Measurements from ENCODE around the gene DPP10.
"Not testable (repeated sequence)": the region's sequence is repeated elsewhere in the genome, so short reads cannot be mapped to it uniquely, and the experiment has no call there.

DPP10 gene

GRCh38 chr2:114442510-114442909 lies at the start of gene DPP10:
Gene DPP10, plus strand, starts transcription at chr2:114442641.
- no peak for DNase-seq (ENCODE audit: low read depth)

- DNase-seq (ENCODE audit: low read depth): no peak
Measured at GRCh38 chr2:114400890-114401289, 41.6 kb upstream of the DPP10 start.

GRCh38 chr2:114405247-114406116 lies 37.0 kb upstream of the DPP10 start:
- no peak for DNase-seq (ENCODE audit: low read depth)

- no peak for DNase-seq (ENCODE audit: low read depth)
Measured at GRCh38 chr2:114406347-114406746, 36.1 kb upstream of the DPP10 start.

GRCh38 chr2:114407353-114407752 lies 35.1 kb upstream of the DPP10 start:
- DNase-seq (ENCODE audit: low read depth): not testable (repeated sequence)

GRCh38 chr2:114421781-114422180 lies 20.7 kb upstream of the DPP10 start:
- DNase-seq (ENCODE audit: low read depth): no peak

- DNase-seq (ENCODE audit: low read depth): no peak
Measured at GRCh38 chr2:114424699-114425098, 17.7 kb upstream of the DPP10 start.

GRCh38 chr2:114426756-114427155 lies 15.7 kb upstream of the DPP10 start:
- no peak for DNase-seq (ENCODE audit: low read depth)

- DNase-seq (ENCODE audit: low read depth): no peak
Measured at GRCh38 chr2:114436329-114436728, 6.1 kb upstream of the DPP10 start.

- no peak for DNase-seq (ENCODE audit: low read depth)
Measured at GRCh38 chr2:114446571-114446970, 4.1 kb downstream of the DPP10 start.

- DNase-seq (ENCODE audit: low read depth): no peak
Measured at GRCh38 chr2:114450639-114451038, 8.2 kb downstream of the DPP10 start.

- DNase-seq (ENCODE audit: low read depth): no peak
Measured at GRCh38 chr2:114456566-114456965, 14.1 kb downstream of the DPP10 start.

- DNase-seq (ENCODE audit: low read depth): no peak
Measured at GRCh38 chr2:114457956-114458355, 15.5 kb downstream of the DPP10 start.

GRCh38 chr2:114461116-114461515 lies 18.7 kb downstream of the DPP10 start:
- DNase-seq (ENCODE audit: low read depth): no peak

GRCh38 chr2:114464961-114465706 lies 22.7 kb downstream of the DPP10 start:
- no peak for DNase-seq (ENCODE audit: low read depth)

GRCh38 chr2:114468343-114468742 lies 25.9 kb downstream of the DPP10 start:
- no peak for DNase-seq (ENCODE audit: low read depth)

GRCh38 chr2:114472246-114472645 lies 29.8 kb downstream of the DPP10 start:
- DNase-seq (ENCODE audit: low read depth): no peak

GRCh38 chr2:114472726-114473125 lies 30.3 kb downstream of the DPP10 start:
- no peak for DNase-seq (ENCODE audit: low read depth)

- DNase-seq (ENCODE audit: low read depth): no peak
Measured at GRCh38 chr2:114488841-114489530, 46.5 kb downstream of the DPP10 start.

- no peak for DNase-seq (ENCODE audit: low read depth)
Measured at GRCh38 chr2:114495046-114495445, 52.6 kb downstream of the DPP10 start.

- DNase-seq (ENCODE audit: low read depth): no peak
Measured at GRCh38 chr2:114496959-114497358, 54.5 kb downstream of the DPP10 start.

GRCh38 chr2:114499101-114499500 lies 56.7 kb downstream of the DPP10 start:
- DNase-seq (ENCODE audit: low read depth): no peak

- no peak for DNase-seq (ENCODE audit: low read depth)
Measured at GRCh38 chr2:114507744-114508143, 65.3 kb downstream of the DPP10 start.

Measured in T-helper 22 cell (primary cell).